HUDEP-2 (cell line): ENCODE results near the gene PCBP3.
"Not testable (repeated sequence)": the region's sequence is repeated elsewhere in the genome, so short reads cannot be mapped to it uniquely, and the experiment has no call there.

Experiments
- DNase-seq, 76 experiments: peaks; one replicate each; lab custom pipeline; 2025; ENCODE audit not compliant: unreplicated experiment in 76 of 76; lab: John Stamatoyannopoulos, UW

PCBP3 gene

GRCh38 chr21:45801989-45802388, 158.5 kb downstream of the PCBP3 start:
- DNase-seq: no peak

GRCh38 chr21:45802425-45802824, 158.9 kb downstream of the PCBP3 start:
- no peak for DNase-seq

GRCh38 chr21:45802956-45803617, 159.6 kb downstream of the PCBP3 start:
- no peak for DNase-seq

DNA sequence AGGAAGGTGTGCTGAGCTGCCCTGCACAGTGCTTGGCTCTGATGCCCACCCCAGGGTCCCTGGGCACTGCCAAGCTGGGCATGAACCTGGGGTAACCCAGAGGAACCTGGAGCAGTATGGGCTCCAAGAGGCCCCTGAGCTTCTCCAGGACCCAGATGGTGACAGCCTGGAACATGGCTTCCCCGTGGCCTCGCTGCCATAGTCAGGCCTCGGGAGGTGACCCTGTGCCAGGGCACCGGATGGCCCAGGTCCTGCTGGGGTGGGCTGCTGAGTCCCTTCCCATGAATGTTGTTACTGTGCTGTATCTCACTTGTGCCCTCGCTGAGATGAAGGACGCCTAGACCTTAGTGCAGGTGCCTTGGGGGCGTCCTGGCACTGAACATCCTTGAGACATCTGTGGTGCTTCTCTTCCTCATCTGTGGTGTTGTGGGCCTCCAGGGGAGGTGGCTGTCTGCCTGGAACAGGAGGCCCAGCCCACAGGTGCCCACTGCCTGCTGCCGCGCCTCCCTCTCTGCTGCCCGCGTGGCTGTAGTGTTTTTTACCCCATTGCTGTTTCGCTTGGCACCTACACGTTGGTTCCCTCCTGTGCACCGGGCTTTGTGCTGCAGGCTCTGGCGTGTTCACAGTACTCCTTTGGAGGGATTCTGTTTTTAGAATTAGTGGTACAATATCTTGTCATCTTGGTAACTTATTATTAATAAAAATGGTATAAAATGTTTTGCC, 160.3 kb downstream of the PCBP3 start:
- no peak for DNase-seq

- no peak for DNase-seq
Observed at GRCh38 chr21:45804809-45805313, 161.3 kb downstream of the PCBP3 start.

GRCh38 chr21:45805321-45805720, 161.8 kb downstream of the PCBP3 start:
- DNase-seq: no peak

DNA sequence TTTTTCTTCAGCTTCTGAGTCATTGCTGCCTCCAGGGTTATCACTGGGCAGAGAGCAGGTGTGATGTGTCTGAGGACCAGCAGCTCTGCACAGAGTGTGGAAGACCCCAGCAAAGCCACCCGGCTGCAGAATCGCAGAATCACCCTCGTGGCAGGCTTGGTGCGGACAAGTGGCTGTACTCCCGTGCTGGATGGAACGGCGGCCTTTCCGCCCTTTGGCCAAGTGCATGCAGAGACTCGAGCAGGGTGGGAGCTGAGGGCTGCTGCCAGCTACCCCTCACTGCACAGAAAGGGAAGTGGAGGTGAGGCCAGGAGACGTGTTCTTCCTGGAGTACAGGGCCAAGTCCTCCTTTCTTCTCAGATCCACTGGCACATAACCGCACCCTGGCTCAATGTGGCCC, 162.5 kb downstream of the PCBP3 start:
- no peak for DNase-seq

GRCh38 chr21:45808663-45809062, 165.1 kb downstream of the PCBP3 start:
- DNase-seq: not testable (repeated sequence)

DNA sequence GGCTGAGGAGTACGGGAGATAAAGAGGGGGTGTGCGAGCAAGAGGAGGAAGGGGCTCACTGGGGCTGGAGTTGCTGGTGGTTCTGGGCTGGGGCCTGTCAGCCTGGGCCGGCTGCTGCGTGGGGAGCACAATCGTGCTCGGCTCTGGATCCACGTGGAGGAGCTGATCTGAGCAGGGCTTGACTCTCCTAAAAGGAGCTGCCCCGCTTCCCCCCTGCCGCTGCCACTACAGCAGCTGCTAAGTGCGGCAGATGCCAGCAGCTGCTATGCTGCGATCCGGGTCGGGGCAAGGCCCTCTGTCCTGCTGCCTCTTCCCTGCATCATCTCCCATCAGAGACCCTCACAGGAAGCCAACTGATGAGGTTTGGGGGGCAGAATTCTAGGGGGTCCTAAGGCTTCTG, 165.9 kb downstream of the PCBP3 start:
- no peak for DNase-seq

DNA sequence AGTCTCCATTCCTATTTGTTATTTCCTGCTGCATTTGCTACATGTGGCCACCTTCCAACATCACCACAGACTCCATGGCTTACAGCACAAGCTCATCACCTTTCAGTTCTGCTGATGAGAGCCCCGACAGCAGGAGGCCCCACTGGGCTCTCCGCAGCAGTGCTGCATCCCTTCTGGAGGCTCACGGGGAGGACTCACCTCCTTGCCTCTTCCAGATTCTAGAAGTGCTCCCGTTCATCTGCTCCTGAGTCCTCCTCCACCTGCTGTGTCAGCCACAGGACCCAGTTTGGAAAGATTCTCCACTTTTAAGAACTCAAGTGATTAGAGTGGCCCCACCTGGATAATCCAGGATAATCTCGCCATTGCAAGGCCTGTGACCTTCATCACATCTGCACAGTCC, 167.6 kb downstream of the PCBP3 start:
- DNase-seq: no peak

DNA sequence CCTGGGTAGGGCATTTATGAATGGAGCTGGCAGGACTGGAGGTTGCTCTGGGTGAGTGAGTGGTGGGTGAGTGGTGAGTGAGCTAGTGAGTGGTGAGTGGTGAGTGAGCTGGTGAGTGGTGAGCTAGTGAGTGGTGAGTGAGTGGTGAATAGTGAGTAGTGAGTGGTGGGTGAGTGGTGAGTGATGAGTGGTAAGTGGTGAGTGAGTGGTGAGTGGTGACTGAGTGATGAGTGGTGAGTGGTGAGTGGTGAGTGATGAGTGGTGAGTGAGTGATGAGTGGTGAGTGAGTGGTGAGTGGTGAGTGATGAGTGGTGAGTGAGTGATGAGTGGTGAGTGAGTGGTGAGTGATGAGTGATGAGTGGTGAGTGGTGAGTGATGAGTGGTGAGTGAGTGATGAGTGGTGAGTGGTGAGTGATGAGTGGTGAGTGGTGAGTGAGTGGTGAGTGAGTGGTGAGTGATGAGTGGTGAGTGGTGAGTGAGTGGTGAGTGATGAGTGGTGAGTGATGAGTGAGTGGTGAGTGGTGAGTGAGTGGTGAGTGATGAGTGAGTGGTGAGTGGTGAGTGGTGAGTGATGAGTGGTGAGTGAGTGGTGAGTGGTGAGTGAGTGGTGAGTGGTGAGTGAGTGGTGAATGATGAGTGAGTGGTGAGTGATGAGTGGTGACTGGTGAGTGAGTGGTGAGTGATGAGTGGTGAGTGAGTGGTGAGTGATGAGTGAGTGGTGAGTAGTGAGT, 170.8 kb downstream of the PCBP3 start:
- not testable (repeated sequence) for DNase-seq

- not testable (repeated sequence) for DNase-seq
Observed at GRCh38 chr21:45815781-45816180, 172.3 kb downstream of the PCBP3 start.

DNA sequence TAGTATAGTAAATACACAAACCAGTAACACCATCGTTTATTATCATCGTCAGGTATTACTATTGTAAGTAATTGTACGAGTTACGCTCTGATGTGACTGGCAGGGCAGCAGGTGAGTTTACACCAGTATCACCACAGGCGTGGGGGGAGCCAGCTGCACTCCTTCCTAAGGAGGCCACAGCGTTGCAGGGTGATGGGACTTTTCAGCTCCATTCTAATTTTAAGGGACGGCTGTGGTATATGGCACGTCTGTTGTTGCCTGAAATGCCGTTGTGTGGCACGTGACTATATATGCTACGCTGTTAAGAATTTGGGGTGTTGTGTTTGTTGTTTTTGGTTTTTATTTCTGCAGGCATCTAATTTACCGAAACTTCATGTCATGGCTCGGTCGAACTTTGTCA, 173.3 kb downstream of the PCBP3 start:
- no peak for DNase-seq

GRCh38 chr21:45817345-45817744, 173.8 kb downstream of the PCBP3 start:
- DNase-seq: no peak

DNA sequence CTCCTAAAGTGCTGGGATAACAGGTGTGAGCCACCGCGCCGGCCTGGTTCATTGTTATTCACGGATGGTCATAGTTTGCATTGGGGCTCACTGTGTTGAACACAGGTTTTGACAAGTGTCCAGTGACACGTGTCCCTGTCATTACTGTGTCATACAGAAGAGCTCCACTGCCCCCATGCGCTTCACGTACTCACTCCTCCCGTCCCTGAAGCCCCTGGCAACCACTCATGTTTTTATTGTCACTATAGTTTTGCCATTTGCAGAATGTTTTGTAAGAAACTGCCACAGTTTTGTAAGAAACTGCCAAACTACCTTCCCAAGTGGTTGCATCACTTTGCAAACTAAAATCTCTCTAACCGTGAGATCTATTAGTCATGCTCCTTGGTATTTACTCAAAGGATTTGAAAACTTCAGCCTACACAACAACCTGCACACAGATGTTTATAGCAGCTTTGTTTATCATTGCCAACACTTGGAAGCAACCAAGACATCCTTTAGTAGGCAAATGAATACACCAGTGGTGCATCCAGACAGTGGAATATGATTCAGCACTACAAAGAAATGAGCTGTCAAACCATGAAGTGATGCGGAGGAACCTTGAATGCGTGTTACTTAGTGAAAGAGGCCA, 174.9 kb downstream of the PCBP3 start:
- DNase-seq: no peak

DNA sequence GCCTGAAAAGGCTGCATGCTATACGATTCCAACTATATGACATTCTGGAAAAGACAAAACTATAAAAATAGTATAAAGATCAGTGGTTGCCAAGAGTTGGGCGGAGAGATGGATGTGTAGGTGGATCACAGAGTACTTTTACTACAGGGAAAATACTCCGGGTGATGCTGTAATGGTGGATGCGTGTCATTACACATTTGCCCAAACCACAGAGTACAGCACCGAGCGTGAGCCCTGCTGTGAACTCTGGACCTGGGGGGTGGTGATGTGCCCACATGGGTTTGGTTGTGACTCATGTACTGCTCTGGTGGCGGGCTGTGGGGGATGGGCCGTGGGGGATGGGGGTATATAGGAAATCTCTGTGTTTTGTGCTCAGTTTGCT, 175.4 kb downstream of the PCBP3 start:
- DNase-seq: no peak

- DNase-seq: no peak
Observed at GRCh38 chr21:45819478-45820170, 176.1 kb downstream of the PCBP3 start.

GRCh38 chr21:45820171-45821091, 176.9 kb downstream of the PCBP3 start:
- peak in 62 of 76 experiments; percentile 9 to 76 (median 52) for DNase-seq

DNA sequence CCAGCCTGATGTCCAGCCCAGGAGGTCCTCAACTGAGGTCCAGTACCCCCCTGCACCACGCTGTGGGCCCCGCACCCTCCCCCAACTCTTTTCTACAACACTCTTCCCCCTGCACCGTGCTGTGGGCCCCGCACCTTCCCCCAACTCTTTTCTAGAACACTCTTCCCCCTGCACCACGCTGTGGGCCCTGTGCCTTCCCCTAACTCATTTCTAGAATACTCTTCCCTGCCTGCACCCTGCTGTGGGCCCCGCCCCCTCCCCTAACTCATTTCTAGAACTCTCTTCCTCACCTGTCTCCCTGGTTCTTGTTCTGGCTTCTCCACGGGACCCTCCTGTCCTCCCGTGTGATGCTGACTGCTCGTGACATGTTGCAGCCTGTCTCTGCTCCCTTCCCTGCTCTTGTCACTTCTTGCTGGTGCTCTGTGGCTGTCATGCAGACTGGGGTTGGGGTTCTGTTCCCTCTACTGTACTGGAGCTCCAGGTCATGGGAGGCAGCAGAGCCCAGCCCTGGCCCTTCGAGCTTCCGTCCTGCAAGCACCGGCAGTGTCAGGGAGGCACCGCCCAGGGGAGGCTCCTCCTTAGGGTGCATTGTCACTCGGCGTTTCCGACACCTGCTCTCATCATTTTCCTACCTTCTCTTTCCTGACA, 177.9 kb downstream of the PCBP3 start:
- no peak for DNase-seq
